Epithelial cell of esophagus (primary cell): ENCODE data around the gene MAPKAPK2.
"Not testable (repeated sequence)": the region's sequence is repeated elsewhere in the genome, so short reads cannot be mapped to it uniquely, and the experiment has no call there.

Source experiments
- DNase-seq: peaks from one replicate; pipeline ENCODE4 v3.0.0; 2010; ENCODE audit warnings: low read depth
- H3K4me3 ChIP-seq: 2 replicates; pipeline ENCODE4 v1.5.1; 2011; ENCODE audit warnings: mild to moderate bottlenecking, low read length, control low read depth
- CTCF ChIP-seq: IDR thresholded peaks from 2 replicates; pipeline ENCODE4 v1.5.1; 2011; ENCODE audit warnings: low read depth, mild to moderate bottlenecking, low read length, control low read depth, inconsistent platforms; ENCODE audit not compliant: insufficient read depth; ENCODE audit errors: missing control alignments

The MAPKAPK2 gene

DNA sequence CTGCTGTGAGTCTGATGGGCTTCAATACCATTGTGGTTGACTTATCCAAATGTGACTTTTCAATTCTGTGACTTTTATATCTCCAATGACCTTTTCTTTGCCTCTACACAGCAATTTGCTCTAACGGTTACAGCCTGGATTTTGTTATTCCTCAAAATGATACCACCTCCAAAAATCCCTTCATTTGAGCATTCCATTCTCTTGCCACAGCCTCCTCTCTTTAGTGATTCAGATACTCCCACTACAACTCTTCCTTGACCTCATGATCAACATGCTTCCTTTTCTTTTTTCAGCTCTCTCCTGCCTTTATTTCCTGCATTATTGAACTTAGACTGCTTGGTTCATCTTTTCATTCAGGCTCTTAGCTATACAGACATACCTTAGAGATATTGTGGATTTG lies 69.3 kb downstream of the MAPKAPK2 start:
- no peak for TF ChIP-seq CTCF
- no peak for DNase-seq
- no peak overlapping the region for H3K4me3 ChIP-seq

GRCh38 chr1:206757524-206758266 lies 73.0 kb downstream of the MAPKAPK2 start:
- TF ChIP-seq CTCF: no peak
- no peak overlapping the region for H3K4me3 ChIP-seq
- DNase-seq: peak; percentile 17

- no peak for TF ChIP-seq CTCF
- H3K4me3 ChIP-seq: no peak overlapping the region
These were observed 75.9 kb downstream of the MAPKAPK2 start for GRCh38 chr1:206760590-206760989.

GRCh38 chr1:206761159-206761768 lies 76.6 kb downstream of the MAPKAPK2 start:
- no peak for DNase-seq
- TF ChIP-seq CTCF: peak; percentile 36
- no peak overlapping the region for H3K4me3 ChIP-seq

More at GRCh38 chr1:206760590-206760989, 75.9 kb downstream of the MAPKAPK2 start:
- no peak for DNase-seq

DNA sequence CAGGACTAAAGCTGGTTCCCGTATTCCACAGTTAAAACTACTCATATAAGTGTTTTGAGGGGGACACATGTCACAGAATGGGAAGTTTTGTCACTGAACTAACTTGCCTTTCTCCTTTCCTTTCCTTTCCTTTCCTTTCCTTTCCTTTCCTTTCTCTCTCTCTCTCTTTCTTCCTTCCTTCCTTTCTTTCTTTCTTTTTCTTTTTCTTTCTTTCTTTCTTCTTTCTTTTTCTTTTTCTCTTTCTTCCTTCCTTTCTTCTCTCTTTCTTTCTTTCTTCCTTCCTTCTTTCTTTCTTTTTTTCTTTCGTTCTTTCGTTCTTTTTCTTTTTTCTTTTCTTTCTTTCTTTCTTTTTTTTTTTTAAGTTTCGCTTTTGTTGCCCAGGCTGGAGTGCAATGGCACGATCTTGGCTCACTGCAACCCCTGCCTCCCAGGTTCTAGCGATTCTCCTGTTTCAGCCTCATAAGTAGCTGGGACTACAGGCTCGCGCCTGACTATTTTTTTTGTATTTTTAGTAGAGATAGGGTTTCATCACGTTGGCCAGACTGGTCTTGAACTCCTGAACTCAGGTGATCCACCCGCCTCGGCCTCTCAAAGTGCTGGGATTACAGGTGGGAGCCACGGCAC lies 78.1 kb downstream of the MAPKAPK2 start:
- H3K4me3 ChIP-seq, DNase-seq: not testable (repeated sequence)

DNA sequence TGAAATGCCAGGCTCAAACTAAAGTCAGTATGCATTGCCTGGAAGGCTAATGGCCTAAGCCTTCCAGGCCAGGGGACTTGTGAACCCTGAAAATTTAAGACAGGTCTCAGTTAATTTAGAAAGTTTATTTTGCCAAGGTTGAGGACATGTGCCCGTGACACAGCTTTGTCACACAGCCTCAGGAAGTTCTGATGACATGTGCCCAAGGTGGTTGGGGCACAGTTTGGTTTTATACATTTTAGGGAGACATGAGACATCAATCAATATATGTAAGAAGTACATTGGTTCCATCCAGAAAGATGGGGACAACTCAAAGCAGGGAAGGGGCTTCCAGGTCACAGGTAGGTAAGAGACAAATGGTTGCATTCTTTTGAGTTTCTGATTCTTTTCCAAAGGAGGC lies 81.1 kb downstream of the MAPKAPK2 start:
- H3K4me3 ChIP-seq, DNase-seq: not testable (repeated sequence)

DNA sequence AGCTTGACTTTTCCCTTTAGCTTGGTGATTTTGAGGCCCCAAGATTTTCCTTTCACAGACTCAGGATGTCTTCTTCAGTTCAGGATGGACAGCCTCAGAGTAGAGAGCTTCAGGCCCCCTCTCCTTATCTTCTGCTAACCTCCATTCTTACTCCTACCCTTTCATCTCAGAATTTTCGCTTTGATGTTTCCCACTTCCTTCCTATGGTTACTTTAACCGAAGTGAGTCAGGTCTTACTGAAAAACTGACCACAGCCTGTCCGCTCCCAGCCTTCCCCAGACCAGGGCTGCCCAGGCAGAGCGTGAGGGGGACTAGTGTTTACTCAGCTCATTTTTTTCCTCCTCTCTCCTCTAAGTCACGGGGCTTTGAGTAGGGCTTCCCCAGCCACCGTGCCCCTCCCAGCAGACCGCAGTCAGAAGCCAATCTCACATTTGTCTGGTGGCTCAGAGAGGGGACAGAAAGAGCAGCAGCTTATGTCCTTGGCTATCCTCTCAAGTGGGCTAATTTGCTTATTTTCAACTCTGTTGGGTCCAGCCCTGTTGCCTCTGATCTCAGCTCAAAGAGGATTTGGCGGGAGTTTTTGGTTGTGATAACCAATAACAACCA lies 81.6 kb downstream of the MAPKAPK2 start:
- peak; percentile 18 for DNase-seq
- H3K4me3 ChIP-seq: no peak overlapping the region
- TF ChIP-seq CTCF: no peak
